ENCODE data around the gene ACHE.
"Not testable (repeated sequence)": the region's sequence is repeated elsewhere in the genome, so short reads cannot be mapped to it uniquely, and the experiment has no call there.

DNA sequence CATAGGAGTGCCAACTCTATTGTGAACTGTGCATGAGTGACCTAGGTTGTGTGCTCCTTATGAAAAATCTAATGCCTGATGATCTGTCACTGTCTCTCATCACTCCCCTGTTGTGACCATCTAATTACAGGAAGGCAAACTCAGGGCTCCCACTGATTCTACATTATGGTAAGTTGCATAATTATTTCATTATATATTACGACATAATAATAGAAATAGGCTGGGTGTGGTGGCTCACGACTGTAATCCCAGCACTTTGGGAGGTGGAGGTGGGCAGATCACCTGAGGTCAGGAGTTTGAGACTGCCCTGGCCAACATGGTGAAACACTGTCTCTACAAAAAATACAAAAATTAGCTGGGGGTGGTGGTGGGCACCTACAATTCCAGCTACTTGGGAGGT lies 39.7 kb upstream of the ACHE start:
- not testable (repeated sequence) for TF ChIP-seq POLR2A (IDR thresholded peaks at IDR 0.05; ENCODE audit: low read depth, low read length); TAF1 (IDR thresholded peaks at IDR 0.05; ENCODE audit: borderline replicate concordance, low read depth, low read length); POLR2AphosphoS5 (IDR thresholded peaks at IDR 0.05; ENCODE audit: low read depth, low read length)

All from GM12892 (cell line).